ENCODE data around the gene IL12RB1.
"Not testable (repeated sequence)": the region's sequence is repeated elsewhere in the genome, so short reads cannot be mapped to it uniquely, and the experiment has no call there.

IL12RB1 gene

DNA sequence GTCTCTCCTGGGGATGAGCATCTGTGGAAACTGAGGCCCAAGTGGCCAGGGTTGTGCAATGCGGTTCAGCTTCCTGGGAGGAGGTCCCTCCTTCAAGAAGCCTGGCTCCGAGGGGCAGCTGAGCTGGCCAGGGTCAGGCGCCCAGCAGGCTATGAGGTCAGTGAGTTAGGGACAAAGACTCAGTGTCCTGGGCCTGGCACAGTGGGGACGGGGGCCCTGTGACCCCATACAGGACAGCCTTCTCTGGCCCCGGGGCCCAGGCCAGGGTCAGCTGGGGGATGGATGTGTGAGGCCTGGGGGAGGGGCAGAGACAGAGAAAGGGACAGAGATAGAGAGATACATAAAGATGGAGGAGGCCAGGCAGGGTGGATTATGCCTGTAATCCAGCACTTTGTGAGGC, 3.0 kb upstream of the IL12RB1 start:
- DNase-seq (ENCODE audit: low read depth), result no peak

DNA sequence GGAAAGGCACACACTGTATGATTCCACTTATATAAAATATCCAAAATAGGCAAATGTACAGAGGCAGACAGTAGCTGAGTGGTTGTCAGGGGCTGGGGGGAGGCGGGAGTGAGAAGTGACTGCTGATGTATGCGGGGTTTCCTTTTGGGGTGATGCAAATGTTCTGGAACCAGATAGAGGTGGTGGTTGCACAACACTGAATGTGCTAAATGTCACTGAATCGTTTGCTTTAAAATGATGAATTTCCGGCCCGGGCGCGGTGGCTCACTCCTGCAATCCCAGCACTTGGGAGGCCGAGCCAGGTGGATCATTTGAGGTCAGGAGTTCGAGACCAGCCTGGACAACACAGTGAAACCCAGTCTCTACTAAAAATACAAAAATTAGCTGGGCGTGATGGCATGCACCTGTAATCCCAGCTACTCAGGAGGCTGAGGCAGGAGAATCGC, 2.4 kb upstream of the IL12RB1 start:
- not testable (repeated sequence) for DNase-seq (ENCODE audit: low read depth)

DNA sequence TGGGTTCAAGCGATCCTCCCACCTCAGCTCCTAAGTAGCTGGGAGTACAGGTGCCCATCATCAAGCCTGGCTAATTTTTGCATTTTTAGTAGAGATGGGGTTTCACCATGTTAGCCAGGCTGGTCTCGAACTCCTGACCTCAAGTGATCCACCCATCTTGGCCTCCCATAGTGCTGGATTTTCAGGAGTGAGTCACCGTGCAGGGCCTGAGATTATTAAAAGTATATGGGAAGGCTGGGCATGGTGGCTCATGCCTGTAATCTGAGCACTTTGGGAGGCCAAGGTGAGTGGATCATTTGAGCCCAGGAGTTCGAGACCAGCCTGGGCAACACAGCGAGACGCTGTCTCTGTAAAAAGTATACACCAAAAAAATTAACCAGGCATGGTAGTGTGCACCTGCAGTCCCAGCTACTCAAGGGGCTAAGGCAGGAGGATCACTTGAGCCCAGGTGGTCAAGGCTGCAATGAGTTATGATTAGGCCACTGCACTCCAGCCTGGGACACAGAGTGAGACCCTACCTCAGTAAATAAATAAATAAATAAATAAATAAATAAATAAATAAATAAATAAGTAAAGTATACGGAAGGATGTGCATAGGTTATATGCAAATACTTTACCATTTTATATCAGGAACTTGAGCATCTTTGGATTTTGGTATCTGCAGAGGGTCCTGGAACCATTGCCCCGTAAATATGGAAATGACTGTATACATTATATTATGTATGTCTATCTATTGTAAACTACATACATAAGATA, 854 bp downstream of the IL12RB1 start:
- DNase-seq (ENCODE audit: low read depth), result no peak

DNA sequence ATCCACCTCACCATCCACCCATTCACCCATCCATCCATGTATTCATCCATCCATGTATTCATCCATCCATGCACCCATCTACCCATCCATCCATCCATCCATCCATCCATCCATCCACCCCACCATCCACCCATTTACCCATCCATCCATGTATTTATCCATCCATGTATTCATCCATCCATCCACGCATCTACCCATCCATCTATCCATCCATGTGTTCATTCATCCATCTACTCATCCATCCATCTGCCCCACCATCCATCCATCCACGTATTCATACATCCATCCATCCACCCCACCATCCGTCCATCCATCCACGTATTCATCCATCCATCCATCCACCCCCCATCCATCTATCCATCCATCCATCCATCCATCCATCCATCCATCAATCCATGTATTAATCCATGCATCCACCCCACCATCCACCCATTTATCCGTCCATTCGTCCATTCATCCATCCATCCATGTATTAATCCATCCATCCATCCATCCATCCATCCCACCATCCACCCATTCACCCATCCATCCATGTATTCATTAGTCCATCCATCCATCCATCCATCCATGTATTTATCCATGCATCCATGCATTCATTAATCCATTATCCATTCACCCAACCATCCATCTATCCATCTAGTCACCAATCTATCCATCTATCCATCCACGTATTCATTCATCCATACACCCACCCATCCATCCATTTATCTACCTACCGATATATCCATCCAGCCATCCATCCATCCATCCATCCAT, 2.6 kb downstream of the IL12RB1 start:
- DNase-seq (ENCODE audit: low read depth), result no peak

DNA sequence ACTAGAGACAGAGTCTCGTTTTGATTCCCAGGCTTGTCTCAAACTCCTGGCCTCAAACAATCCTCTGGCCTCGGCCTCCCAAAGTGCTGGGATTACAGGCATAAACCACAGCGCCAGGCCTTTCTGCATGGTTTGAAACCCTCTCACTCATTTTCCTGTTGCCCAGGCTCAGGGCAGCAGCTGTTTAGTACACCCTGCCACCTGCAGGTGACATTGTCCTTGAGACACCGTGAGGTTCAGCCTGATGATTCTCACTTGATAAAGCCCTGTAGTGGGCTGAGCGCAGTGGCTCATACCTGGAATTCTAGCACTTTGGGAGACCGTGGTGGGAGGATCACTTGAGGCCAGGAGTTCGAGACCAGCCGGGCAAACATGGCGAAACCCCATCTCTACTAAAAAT, 12.5 kb downstream of the IL12RB1 start:
- DNase-seq (ENCODE audit: low read depth), result no peak

DNA sequence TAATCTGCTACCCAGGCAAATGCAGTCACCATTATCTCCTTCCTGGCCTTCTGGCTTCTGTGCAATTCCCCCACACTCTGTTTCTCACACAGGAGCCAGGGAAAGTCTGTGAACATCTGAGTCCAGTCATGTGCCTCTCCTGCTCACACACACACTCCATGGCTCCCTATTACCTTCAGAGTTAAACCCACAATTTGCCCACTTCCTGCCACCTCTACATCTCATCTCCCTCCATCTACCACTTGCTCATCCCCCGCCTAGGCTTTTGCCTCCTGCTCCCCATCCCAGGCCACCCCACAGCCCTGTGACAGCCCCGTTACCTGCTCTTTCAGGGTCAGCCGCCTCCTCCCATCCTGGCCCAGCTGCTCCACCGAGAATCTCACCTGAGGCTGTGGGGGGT, 13.5 kb downstream of the IL12RB1 start:
- DNase-seq (ENCODE audit: low read depth), result no peak

DNA sequence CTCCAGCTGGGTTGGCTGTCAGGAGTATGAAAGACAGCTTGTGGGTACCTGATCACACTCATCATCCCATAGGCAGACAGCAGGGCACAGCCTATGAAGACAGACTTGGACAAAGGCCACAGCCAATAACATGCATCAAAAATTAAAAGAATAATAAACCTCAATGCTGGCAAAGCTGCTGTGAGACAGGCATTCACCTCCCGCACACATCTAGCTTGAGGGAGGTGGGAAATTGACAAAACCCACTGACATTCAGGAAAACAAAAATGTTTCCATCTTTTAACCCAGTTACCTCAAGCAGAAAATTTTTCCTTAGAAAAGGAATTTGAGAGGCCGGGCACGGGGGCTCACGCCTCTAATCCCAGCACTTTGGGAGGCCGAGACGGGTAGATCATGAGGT, 14.4 kb downstream of the IL12RB1 start:
- DNase-seq (ENCODE audit: low read depth), result no peak

DNA sequence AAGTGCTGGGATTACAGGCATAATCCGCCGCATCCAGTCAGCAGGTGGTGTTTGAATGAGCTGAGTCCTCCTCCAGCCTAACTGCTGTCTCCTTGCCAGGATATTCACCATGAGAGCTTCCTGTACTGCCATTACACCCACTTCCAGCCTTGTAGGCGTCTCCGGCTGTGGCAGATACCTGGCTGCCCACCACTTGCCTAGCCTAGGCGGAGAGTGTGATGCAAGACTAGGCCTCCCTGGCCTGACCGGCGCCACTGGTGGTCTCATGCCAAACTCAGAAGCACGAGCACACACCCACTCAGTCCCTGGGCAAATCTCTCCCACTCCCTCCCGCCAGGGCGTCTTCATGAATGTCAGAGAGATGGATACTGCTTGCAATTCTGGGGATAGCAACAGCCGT, 16.6 kb downstream of the IL12RB1 start:
- no peak for DNase-seq (ENCODE audit: low read depth)

DNA sequence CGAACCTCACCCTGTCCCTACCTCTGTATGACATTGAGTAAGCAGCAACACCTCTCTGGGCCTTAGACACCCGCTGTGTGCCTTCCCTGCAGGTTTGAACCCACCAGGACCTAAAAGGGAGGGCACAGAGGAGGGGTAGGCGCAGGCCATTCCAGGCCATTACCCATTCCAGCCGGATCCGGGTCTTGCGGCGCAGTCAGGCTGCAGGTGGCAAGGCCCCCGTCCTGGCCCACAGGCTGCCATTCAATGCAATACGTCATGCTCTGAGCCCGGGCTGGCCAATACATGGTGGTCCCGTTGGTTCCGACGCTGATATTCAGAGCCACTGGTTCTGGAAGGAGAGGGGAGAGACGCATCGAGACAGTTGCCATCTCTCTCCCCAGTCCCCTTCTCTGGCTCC, 17.4 kb downstream of the IL12RB1 start:
- DNase-seq (ENCODE audit: low read depth), result no peak

DNA sequence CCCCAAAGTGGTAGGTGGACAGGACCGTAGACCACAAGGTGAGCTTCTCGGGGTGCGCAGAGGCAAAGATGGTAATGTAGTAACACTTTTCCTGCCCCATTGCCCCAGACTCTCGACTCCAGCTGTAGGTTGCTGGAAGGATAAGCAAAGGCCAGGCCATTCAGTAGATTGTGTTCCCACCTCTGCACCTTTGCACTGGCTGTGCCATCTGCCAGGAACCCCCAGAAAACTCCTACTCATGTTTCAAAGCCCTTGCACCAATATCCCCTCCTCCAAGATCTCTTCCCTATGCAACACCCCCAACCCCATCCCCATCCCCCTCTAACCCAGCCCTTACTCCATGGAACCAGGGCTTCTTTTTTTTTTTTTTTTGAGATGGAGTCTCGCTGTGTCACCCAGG, 18.3 kb downstream of the IL12RB1 start:
- no peak for DNase-seq (ENCODE audit: low read depth)

DNA sequence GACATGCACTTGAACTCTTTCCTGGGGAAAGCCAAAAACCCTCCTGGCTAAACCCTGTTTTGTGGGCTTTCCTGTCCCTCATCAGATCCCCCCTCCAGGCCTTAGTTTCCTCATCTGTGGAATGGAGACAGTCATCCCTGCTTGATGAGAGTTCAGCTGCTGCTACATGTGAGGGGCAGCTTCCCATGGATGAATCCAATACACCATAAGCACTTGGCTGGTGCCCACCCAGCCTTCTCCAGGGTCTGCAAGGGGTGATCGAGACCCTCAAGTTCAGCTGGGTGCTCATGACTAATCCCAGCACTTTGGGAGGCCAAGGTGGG, 21.6 kb downstream of the IL12RB1 start:
- DNase-seq (ENCODE audit: low read depth), result no peak

DNA sequence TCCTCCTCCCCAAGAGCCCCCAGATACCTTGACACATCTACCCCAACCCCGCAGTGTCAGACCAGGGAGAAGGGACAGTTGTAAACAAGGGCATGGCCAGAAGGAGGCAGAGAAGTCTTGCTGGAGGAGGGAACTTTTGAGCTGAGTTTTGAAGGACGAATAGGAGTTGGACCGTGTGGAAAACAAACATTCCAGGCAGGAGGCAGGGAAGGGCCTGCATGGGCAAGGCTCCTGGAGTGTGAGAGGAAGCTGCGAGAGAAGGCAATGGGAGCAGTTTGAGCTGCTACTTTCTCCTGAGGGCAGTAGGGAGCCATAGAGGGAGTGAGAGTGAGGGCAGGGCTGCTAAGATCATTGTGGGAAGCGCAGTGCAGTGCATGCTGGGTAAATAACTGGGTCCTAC, 23.3 kb downstream of the IL12RB1 start:
- no peak for DNase-seq (ENCODE audit: low read depth)

DNA sequence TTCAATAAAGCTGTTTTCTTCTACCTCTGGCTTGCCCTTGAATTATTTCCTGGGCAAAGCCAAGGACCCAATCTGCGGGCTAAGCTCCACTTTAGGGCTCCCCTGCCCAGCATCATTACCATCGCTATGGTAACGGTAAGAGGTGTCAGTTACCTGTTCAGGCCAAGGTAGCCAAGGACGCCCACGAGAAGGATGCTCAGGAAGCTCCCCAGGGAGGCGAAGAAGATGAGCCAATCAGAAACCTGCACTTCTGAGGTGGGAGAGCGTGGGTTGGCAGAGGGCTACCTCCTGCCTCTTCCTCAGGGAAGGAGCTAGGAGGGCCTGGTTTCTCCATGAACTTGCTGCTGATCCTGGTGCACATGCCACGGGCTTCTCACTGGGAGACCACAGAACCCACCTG, 24.7 kb downstream of the IL12RB1 start:
- no peak for DNase-seq (ENCODE audit: low read depth)

DNA sequence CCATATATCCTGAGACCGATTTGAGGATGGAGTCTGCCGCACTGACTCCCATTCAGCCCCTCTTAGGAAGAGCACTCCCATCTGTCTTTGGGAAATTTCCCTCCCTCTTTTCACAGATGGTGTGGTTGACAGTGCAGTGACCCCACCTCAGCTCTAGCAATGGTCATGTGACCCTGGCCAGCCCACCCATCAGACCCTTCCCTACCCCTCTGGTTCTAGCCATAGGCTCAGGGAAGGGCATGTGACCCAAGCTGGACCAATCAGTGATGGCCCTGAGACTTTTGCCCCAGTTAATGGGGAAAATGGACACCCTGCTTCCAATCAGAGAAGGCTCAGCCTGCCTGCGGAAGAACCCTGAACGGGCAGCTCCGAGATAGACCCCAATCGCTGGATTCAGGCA, 26.3 kb downstream of the IL12RB1 start:
- no peak for DNase-seq (ENCODE audit: low read depth)

DNA sequence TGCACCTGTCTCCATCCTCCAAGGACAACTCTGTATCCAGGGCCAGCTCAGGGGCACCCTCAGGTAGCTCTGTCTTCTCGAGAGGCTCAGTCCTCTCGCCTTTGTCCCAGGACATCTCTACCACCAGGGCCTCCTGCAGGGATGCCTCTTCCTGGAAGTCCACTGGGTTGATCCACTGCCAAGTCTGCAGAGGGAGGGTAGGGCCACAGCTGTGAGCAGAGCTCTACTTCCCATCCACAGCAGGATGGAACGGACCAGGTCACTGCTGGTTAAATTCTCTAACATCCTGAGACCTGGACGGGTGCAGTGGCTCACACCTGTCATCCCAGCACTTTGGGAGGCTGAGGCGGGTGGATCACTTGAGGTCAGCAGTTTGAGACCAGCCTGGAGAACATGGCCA, 26.8 kb downstream of the IL12RB1 start:
- DNase-seq (ENCODE audit: low read depth), result no peak

DNA sequence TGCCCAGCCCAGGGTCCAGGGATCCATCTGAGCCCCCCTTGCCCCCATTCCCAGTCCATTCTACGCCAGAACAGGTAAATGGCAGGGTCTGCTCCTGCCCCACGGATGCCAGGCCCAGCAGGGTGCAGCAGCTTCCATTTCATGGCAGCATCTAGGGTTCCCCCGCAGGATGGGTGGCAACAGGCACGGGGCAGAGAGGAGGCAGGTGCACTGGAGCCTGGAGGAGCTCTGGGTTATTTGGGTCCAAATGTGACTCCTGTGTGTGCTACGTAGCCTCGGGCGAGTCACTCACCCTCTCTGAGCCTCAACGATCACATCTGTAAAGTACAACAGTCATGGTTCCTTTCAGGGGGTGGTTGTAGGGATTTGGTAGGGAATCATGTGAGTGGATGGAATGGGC, 27.4 kb downstream of the IL12RB1 start:
- DNase-seq (ENCODE audit: low read depth), result no peak

DNA sequence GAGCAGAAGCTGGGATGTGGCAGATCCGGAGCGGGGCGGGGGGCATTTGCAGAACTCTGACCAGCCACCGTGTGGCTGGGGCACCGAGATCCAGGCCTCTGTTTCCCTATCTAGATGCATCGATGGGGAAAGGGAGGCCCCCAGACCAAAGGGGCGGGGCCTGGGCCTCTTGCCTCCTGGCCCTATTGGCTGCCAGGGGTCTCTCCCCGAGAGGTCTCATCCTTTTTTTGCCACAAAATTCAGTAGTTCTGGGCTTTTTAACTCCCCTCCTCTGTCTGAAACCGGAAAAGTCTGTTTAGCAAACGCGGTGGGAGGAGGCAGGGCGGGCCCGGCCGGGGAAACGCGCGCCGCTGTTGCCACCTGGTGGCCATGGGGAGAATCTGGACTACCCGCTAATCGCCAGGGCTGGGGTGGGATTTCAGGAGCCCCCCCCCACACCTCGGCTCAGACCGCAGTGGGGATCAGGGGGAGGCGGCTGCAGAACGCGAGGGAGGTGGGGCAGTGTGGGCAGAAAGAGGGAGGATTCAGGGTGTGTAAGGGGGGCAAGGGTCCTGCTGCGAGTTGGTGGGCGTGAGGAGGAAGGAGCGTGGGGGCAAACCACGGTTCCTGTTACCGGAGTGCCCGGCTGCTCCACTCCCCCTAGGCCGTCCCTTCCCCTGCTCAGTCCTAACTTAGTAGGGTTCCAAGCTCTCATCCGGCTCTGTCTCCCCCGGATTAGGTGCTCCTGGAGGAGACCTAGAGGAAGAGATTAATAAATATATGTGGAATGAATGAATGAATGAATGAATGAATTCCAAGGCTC, 28.3 kb downstream of the IL12RB1 start:
- peak; percentile 70 for DNase-seq (ENCODE audit: low read depth)

DNA sequence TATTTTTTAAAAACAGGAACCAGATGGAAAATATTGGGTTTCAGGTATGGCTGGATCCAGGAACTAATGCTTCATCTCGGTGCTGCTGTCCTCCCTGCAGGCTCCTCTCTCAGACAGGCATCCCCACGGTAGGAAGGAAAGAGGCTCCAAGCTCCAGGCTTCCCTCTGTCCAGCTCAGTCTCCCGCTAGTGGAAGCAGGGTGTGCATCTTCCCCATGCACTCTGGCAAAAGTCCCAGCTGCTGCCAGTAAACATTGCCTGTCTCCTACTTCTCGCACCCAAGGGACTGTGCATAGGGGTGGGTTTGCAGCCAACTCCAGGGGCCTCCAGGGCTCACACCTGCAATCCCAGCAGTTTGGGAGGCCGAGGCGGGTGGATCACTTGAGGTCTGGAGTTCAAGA, 29.2 kb downstream of the IL12RB1 start:
- no peak for DNase-seq (ENCODE audit: low read depth)

DNA sequence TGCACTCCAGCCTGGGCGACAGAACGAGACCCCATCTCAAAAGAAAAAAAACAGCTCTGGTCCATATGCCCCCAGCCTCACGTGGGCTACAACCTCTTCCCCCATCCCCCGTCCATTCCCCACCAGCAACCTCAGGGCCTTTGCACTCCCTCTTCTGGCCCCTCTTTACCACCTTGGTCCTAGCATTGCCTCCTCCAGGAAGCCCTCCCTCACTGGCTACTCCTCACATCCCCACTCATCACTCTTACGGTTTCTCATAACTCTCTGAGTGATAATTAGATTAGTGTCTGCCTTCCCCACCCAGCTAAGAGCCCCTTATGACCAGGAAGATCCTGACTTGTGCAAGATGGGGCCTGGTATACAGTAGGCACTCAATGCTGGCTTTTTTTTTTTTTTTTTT, 30.8 kb downstream of the IL12RB1 start:
- DNase-seq (ENCODE audit: low read depth), result no peak

DNA sequence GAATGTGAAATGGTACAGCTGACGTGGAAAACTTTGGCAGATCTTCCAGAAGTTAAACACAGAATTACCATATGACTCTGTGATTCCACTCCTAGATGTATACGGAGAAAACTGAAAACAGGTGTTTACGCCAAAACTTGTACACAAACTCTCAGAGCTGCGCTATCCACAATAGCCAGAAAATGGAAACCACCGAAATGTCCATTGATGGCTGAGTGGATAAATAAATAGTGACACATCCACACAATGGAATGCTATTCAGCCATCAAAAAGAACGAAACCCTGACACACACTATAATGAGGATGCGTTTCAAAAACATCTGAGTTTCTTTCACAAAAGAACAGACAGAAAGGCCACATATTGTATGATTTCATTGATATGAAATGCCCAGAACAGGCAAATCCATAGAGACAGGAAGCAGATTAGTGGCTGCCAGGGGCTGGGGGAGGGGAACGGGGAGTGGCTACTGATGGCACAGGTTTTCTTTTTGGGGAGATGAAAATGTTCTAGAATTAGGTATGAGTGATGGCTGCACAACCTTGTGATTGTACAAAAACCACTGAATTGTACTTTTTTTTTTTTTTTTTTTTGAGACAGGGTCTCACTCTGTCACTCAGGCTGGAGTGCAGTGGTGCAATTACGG, 33.0 kb downstream of the IL12RB1 start:
- no peak for DNase-seq (ENCODE audit: low read depth)

DNA sequence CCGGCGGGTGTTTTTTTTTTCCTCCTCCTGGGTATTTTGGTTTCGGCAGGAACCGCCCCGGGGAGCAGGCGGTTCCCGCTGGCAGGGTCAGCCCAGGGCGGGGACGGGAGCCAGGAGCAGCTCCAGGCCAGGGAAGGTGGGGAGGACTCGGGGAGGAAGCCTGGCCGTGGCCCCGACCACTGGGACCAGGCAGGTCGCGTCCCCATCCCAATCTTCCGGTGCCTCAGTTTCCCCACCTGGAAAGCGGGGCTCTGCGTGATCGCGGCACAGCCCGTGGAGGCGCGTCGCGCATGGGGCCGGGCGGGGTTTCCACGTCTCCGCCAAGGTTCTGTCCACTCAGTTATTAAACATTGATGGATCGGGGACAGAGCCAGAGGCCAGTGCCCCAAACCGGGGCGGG, 34.8 kb downstream of the IL12RB1 start:
- DNase-seq (ENCODE audit: low read depth), result no peak

DNA sequence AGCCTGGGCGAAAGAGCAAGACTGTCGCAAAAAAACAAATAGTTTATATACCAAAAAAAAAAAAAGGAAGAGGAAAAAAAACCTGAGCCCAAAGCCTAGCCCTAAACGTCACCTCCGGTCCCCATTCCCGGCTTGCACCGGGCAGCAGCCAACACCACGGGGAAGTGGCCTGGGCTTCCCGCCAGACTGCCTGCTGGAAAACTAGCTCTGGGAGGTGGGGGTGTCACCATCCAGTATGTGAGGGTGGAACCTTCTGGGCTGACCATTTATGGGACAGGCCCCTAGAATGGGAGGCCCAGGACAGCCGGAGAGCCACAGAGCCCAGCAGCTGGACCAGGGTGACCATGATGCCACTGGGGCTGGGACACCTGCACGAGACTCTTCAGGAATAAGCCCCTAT, 37.3 kb downstream of the IL12RB1 start:
- no peak for DNase-seq (ENCODE audit: low read depth)
